Body of pancreas (tissue), 4 donors: Measurements from ENCODE around the gene FBXL14.

Experiments used
- POLR2A ChIP-seq, 3 donors: fragments of 450-650 bp; IDR thresholded peaks; one replicate each; pipeline ENCODE4 v1.6.1; 2016; ENCODE audit warnings: antibody characterized with exemption in 3 of 3, mild to moderate bottlenecking in 2 of 3
- TF ChIP-seq, protein P1 (sequence below), 7 experiments: fragments of 450-650 bp in 4 of 7; fragments of 200-600 bp in 3 of 7; sonication (generic) in 3 of 7; IDR thresholded peaks; one replicate each; pipeline ENCODE4 v1.5.1; 2016 to 2019; ENCODE audit warnings: antibody characterized with exemption in 7 of 7

- TF ChIP-seq, protein P1, sequence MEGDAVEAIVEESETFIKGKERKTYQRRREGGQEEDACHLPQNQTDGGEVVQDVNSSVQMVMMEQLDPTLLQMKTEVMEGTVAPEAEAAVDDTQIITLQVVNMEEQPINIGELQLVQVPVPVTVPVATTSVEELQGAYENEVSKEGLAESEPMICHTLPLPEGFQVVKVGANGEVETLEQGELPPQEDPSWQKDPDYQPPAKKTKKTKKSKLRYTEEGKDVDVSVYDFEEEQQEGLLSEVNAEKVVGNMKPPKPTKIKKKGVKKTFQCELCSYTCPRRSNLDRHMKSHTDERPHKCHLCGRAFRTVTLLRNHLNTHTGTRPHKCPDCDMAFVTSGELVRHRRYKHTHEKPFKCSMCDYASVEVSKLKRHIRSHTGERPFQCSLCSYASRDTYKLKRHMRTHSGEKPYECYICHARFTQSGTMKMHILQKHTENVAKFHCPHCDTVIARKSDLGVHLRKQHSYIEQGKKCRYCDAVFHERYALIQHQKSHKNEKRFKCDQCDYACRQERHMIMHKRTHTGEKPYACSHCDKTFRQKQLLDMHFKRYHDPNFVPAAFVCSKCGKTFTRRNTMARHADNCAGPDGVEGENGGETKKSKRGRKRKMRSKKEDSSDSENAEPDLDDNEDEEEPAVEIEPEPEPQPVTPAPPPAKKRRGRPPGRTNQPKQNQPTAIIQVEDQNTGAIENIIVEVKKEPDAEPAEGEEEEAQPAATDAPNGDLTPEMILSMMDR (IDR thresholded peaks at IDR 0.05): no peak
- no peak for TF ChIP-seq POLR2A (IDR thresholded peaks at IDR 0.05)
Observed at GRCh38 chr12:1536817-1537216, 57.6 kb downstream of the FBXL14 start.
